NCI-H526 treated with DMSO at 0.1 percent for 48 hours (cell line): ENCODE data around the gene MYO1G.
"Not testable (repeated sequence)": the region's sequence is repeated elsewhere in the genome, so short reads cannot be mapped to it uniquely, and the experiment has no call there.

Experiments
- DNase-seq: peaks from one replicate; lab custom pipeline; 2025; lab: John Stamatoyannopoulos, UW

Gene MYO1G

DNA sequence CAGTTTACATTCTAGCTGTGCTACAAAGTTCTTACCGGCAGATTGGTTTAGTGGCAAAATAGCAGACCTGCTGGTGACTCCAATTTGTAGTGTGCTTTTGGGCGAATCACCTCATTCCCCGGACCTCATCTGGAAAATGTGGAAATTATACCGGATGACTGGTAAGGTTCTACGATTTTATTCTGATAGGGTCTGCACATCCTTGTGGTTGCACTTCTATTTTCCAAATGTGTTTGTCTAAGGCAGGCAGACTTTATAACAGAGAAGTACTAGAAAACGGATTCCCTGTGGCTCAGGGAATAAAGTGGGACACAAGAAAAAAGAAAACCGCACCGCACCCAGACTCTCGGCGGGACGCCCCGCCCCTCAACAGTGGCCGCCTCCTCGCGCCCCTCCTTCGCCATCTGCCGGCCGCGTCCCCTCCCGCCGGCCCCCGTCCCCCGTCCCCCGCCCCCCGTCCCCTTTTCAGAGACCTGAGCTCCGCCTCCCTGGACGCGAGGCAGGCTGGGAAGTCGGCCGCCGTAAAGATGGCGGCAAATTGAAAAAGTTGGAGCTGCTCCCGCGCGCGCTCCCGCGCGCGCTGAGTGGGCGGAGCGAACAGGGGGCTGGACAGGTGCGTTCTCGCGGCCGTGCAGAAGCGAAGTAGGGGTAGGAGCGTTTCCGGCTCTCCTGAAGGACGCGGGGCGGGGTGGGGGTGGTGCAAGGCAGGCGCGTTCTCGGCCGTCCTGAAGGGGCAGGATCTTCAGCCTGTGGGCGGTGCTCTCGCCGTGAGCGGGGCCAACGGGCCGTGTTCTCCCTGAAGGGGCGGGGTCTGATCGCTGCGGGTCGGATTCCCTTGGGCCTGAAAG lies 20.7 kb upstream of the MYO1G start:
- peak; percentile 97 for DNase-seq

DNA sequence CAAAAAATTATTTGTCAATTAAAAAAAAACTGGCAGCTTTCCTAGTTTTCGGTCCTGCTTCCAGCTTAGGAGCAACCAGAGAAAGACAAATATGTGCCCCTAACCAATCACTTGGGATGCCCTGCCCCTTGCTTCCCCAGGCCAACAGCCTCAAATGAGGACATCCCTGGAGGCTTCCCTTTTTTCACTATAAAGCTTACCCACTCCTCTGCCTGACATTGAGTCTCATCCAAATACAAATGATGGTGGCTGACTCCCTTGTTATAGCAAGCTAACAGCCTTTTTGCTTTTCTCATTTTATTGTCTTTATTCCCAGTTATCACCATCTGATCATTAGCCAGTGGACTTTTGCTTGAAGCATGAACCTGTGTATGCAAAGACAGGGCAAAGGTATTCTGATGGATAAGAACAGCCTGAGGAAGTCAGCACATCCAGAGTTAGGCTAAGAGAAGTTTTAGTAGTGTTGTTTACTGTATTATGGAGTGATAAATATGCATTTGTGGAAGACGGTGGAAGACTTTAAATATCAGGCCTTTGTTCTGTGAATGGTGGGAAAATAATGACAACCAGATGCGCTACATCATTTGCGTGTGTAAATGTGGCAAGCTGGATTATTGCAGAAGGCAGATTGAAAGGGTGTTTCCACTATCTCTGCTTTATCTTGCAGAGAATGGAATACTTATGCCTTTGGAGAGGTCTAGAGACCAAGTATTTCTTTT lies 19.5 kb upstream of the MYO1G start:
- DNase-seq, result no peak

DNA sequence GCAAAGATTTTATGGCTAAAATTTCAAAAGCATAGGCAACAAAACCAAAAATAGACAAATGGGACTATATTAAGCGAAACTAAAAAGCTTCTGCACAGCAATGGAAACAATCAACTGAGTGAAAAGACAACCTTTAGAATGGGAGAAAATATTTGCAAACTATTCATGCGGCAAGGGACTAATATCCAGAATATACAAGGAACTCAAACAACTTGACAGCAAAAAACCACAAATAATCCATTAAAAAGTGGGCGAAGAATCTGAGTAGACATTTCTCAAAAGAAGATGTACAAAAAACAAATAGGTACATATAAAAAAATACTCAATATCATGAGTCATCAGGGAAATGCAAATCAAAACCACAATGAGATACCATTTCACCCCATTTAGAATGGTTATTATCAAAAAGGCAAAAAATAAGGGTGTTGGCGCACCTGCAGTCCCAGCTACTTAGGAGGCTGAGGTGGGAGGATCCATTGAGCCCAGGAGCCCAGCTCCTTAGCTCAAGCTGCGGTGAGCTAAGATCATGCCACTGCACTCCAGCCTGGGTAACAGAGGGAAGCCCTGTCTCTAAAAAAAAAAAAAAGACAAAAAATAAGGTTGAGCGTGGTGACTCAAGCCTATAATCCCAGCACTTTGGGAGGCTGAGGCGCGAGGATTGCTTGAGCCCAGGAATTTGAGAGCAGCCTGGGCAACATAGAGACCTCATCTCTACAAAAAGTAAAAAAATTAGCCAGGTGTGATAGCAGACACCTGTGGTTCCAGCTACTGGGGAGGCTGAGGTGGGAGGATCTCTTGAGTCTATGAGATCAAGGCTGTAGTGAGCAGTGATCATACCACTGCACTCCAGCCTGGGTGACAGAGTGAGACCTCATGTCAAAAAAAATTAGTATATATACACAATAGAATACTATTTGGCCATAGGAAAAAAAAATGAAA lies 17.0 kb upstream of the MYO1G start:
- DNase-seq, result no peak

DNA sequence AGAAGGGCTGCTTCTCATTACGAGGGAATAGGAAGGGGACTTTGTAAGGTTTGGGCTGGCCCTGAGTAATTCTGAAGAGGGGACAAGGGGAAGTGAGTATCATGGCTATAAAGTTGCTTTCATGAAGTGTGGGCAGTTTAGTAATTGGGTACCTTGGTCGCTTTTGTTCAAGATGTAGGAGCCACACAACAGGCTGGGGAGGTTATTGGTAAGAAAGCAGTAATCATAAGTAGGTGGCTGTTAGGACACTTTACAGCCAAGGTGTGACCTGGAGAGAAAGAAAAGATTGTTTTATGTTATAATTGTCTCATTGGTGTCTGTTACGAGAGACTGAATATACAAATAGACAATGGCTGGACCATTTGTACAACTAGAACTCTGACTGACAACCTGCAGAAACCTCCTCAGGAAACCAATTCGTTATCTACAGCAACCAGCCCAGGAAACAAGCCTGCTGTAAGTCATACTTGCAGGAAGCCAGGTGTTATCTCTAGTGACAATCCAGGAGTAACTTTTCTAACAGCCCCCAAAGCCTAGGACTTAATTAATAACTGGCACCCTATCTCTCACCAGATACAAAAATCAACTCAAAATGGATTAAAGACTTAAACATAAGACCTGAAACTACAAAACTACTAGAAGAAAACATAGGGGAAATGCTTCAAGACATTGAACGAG lies 16.2 kb upstream of the MYO1G start:
- no peak for DNase-seq

DNA sequence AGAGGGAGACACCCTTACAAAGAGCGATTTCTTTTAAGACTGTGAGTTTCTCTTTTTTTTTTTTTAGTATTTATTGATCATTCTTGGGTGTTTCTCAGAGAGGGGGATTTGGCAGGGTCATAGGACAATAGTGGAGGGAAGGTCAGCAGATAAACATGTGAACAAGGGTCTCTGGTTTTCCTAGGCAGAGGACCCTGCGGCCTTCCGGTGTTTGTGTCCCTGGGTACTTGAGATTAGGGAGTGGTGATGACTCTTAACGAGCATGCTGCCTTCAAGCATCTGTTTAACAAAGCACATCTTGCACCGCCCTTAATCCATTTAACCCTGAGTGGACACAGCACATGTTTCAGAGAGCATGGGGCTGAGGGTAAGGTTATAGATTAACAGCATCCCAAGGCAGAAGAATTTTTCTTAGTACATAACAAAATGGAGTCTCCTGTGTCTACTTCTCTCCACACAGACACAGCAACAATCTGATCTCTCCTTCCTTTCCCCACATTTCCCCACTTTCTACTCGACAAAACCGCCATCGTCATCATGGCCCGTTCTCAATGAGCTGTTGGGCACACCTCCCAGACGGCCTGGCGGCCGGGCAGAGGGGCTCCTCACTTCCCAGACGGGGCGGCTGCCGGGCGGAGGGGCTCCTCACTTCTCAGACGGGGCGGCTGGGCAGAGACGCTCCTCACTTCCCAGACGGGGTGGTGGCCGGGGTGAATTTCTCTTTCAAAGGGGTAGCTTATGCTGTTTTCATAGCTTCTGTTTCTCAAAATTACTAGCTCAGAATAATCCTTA lies 13.4 kb upstream of the MYO1G start:
- not testable (repeated sequence) for DNase-seq

DNA sequence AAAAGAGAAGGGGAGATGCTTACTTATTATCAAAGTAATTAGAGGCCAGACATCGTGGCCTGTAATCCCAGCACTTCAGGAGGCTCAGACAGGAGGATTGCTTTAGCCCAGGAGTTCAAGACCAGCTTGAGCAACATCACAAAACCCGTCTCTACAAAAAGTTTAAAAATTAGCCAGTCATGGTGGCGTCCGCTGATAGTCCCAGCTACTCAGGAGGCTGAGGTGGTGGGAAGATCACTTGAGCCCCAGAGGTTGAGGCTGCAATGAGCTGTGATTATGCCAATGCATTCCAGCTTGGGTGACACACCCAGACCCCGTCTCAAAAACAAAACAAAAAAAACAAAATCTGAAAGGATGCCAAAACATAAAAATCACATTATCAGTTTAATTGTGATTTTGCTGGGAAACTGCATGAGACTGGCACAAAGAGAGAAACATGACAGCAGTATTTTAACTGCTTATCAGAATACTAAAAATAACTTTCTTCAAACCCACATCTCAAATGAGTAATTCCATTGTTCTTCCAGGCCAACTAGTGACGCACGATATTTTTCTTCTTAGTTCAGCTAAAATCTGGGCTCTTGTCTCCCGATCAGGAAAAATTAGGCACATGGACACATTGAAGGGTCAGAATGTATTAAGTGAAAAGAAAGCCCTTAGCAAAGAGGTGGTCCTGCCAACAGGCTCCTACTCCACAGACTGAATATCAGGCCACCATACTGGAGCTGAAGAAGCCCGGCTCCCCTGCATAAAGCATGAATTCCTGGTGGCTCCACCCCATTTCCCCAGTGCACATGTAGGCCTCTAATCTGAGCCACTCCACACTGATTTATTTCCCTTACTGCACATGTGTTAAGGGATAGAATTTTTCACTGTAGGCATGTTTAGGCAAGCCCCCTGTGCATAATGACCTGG lies 11.6 kb upstream of the MYO1G start:
- DNase-seq, result no peak

DNA sequence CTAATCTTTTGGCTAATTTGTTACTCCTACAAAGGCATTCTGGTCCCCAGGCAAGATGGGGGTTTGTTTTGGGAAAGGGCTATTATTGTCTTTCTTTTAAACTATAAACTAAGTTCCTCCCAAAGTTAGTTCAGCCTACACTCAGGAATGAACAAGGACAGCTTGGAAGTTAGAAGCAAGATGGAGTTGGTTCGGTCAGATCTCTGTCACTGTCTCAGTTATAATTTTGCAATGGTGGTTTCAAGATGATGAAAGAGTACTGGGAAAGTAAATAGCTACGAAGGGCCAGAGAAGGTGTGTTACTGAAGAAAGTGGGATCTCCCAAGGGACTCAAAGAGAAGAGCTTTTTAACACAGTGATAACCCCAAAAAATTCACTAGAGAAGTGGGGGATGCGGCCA lies 10.3 kb upstream of the MYO1G start:
- DNase-seq, result no peak

DNA sequence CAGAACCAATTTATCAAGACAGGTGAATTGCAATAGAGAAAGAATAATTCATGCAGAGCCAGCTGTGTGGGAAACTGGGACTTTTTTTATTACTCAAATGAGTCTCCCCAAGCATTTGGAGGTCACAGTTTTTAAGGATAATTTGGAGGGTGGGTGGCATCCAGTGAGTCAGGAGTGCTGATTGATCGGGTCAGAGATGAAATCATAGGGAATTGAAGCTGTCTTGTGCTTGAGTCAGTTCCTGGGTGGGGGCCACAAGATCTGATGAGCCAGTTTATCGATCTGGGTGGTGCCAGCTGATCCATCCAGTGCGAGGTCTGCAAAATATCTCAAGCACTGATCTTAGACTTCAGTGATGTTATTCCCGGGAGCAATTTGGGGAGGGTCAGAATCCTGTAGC lies 9.9 kb upstream of the MYO1G start:
- DNase-seq, result no peak

DNA sequence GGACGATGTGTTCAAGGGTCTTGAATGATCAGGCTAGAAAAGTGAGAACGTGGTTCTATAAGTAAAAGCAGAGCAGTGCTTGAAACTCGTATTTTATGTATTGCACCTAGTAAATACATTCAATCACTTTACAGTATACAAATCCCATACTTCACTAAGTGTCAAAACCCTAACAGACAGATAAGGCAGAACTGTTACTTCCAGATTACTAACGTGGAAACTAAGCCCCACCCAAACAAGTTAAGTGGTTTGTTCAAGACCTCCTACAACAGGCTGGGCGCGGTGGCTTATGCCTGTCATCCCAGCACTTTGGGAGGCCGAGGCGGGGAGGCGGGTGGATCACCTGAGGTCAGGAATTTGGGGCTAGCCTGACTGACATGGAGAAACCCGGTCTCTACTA lies 9.2 kb upstream of the MYO1G start:
- no peak for DNase-seq

DNA sequence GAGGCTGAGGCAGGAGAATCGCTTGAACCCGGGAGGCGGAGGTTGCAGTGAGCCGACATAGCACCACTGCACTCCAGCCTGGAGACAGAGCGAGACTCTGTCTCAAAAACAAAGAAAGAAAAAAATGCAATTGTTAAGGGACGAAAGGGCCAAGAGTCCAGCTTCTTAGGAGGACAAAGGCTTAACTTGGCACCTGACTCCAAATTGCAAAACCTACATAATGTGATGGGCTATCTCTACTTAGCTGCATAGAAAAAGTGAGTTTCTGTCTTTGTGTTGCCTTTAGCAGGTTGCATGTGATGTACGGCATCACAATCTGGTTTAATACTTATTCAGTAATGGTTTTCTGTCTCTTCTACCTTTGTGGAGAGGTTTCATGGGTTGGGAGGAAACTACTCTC lies 8.6 kb upstream of the MYO1G start:
- no peak for DNase-seq

DNA sequence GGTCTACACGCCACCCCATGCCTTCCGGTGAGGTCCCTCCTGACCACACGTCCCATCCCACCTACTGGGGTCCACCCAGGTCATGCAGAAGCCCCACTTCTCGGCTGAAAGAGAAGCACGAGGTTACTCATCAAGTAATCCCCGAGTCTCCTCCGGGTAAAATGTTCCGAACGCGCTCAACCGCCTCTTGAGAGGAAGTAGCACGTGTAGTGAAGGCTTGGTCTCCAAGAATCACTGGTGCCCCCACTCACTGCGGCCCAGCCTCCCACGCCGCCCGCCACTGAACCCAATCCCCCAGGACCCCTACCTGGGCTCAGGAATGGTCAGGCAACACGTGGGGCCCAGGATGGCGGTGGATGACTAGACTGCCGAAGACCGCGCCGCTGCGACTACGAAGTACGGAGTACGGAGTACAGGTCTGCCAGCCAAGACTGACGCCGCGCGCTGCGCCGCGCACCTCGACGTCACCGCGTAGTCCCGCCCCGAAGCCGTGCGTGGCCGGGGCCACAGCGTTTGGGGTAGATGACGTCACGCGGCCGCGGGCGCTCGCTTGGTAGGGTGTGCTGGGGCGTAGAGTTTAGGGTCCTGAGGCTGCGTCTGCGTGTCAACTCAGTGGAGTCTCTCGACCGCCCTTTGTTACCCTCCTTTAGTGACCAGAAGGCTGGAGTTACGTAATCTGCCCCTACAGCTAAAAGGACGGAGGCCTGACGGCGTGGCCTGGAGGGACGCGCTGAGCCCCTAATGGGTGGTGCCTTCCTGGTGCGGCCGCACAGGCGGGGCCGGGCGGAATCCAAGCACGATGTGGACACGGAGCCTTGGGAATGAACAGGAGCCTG lies 7.6 kb upstream of the MYO1G start:
- peak; percentile 81 for DNase-seq

DNA sequence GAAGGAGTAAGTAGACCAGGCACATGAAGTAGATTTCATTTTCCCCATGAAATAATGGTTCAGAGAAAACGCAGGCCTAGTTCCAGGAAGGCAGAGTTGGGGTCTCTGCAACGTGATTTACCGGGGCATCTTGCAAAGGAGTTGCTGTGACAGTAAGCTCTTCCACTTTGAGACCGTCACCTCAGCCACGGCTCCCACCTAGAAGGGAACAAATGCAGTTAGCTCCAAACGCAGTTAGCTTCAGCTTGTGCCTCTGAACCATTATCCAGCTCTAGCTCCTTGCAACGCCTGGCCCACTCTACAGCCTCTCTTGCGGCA lies 7.0 kb upstream of the MYO1G start:
- DNase-seq, result no peak

DNA sequence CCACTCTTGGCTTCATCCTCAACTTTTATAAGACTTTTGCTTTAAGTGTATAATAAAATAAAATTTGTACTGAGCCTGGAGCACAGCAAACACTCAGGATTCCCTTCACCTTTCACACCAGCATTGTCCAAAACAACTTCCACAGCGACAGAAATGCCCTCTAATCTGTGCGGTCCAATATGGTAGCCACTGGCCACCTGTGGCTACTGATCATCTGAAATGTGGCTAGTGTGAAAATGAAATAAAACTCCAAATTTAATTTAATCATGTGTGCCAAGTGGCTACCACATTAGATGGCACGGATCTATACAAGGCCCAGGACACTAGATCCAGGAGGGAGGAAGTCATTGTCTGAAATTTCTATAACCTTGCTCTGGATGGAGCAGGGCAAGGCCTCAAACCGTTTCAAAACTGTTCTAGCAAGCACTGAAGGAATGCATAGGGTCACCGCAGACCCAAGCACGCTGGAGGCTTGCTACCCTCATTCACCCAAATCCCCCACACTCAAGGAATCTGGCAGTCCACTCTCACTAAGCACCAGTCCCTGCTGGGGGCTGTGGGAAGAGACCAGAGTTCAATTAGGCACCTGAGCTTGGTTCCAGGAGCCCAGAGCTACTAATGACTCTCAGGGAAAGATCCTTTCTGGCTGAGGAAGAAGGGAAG lies 6.3 kb upstream of the MYO1G start:
- no peak for DNase-seq

DNA sequence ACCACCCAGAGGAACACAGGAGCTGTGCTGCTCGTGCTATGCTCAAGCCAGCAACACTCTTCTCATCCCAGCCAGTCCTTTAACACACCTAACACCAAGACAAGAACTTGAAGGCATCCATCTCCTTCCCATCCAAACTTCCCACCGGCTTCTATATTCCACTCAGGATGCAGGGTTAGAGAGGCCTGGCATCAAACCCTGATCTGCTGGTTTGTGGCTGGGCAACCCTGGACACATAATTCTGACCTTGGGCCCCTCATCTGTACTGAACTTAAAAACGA lies 5.6 kb upstream of the MYO1G start:
- no peak for DNase-seq

DNA sequence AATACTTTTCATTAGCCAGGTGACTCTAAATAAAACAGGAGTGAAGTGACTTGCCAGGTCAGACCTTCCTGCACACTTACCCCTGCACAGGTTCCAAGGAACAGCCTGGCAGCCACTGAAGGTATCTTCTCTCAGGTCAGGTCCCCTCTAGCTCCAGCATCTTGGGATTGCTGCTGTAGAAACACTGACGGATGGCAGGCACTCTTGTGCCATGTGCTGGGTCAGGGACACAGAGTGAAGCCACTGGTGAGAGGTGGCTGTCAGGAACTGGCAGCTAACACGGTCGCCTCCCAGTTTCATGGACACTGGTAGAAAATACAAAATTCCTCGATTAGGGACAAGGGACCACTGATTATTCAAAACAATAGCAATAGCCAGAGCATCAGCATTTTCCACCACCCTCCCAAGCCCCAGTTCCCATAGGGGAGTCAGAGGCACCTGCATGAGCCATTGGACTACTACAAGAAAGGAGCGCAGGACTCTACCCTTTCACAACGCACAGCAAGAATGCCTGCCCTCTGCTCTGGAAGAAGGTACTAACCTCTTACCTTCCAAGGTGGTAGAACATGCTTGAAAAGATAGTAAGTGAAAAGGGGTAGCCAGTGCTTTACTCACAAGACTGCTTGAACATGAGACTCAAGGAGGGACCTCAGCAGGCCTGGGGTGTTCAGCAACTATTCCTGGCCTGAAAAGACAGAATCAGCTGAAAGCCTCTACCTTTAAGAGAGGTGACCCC lies 5.1 kb upstream of the MYO1G start:
- DNase-seq, result no peak

DNA sequence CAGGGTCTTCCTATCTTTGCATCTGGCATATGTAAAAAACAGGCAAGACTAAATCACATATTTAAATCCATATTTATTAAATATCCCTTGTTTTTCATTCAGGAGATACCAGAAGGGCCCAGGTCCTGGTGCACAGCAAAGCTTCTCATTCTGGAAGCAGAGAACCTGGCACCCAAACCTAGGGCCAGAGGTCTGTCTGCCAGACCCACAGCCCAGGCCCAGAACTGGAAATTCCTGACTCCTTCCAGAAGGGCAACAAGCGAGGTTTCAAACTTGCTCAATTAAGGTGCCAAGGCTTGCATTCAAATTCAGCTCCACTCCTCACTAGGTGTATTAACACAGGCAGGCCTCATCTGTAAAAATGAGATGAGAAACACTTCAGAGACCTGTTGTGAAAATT lies 4.2 kb upstream of the MYO1G start:
- DNase-seq, result no peak

DNA sequence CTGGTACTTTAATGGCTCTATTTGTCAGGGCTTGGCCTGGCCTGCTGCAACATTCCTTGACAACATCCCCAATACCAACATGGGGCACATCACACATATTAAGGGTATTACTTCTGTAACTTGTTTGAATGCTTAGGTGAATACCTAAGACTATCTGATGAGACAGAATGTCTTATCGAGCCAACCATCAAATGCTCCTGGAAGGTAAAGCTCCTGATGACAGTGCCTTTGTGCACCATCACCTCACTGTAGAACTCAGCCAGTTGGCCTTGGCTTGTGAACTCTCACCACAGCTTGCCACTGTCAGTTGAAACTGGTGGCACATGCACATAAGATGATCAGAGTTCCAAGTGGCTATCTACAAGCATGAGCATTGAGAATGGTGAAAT lies 3.7 kb upstream of the MYO1G start:
- DNase-seq, result no peak

DNA sequence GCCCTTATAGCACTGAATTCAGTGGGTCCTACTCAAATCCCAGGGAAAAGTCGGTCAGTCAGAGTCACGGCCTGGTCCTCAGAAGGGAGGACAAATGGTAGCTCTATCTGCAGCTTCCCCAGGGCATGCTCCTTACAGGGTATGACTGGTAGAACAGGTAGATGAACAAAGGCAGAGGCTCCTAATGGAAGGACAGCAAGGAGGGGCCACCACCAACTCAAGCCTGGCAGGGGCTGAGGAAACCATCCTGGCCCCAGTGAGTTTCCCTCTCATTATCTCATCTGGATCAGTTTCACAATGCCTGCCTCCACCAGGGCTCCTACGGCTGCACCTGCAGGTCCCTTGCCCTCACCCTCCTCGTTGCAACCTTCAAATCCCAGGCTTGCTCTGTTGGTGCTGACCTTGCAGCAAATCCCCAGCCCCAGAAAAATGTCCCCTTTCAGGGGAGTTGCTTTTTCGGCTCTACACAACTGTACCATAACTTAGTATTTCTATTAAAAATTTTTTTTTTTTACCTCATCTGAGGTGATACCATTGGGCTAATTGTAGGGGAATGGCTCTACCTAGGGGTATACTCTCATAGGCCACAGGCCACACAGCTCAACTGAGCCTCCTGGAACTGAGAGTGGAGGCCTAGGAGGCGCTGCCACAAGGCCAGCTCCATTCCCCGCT lies 2.4 kb upstream of the MYO1G start:
- DNase-seq, result no peak
